Measurements from ENCODE around the gene ADD2. TPM values are rescaled to one million over a fixed set of nuclear protein-coding genes. Genes with fewer than 3 reads are reported as not detected.
"Not testable (repeated sequence)": the region's sequence is repeated elsewhere in the genome, so short reads cannot be mapped to it uniquely, and the experiment has no call there.

Gene ADD2
- total and polyA plus RNA-seq, 3 donors from 2014 or later: 5.1 to 6.1 (median 5.8) TPM

DNA sequence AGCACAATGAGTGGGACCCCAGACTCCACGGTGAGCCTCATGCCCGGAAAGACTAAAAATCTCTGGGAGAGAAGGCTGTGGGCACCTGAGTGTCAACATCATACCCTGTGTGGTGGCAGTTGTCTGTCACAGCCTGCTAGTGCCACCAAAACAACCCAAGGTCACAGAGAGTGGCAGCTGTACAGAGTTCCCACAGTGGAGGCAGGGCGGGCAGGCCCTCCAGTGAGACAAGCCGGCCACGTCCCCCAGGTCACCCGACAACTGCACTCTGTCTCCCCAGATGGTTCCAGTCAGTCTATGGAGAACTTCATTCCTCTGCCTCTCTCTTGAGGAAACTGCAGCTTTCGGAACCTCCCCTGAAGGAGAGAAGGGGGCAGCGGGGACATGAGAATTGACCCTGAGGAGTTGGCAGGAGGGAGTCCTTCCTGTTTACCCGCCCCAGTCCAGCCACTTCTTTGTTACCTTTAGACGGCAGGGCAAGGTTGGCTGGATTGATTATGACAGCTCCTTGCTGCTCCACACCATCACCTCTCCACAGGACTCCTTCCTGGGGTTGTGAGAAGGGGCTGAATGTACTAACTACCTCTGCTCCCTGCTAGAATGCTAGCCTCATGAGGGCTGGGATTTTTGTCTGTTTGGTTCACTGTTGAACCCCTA is 33.7 kb upstream of the ADD2 start:
- intact Hi-C loops (cut with DNase I; ENCODE audit: low total_unique reads): no loop called here
- 69 to 75% methylated on average over 7 to 10 of the region's 10 CpGs for WGBS, 2 donors

GRCh38 chr2:70799706-70800105 is 31.7 kb upstream of the ADD2 start:
- TF ChIP-seq, protein P1, sequence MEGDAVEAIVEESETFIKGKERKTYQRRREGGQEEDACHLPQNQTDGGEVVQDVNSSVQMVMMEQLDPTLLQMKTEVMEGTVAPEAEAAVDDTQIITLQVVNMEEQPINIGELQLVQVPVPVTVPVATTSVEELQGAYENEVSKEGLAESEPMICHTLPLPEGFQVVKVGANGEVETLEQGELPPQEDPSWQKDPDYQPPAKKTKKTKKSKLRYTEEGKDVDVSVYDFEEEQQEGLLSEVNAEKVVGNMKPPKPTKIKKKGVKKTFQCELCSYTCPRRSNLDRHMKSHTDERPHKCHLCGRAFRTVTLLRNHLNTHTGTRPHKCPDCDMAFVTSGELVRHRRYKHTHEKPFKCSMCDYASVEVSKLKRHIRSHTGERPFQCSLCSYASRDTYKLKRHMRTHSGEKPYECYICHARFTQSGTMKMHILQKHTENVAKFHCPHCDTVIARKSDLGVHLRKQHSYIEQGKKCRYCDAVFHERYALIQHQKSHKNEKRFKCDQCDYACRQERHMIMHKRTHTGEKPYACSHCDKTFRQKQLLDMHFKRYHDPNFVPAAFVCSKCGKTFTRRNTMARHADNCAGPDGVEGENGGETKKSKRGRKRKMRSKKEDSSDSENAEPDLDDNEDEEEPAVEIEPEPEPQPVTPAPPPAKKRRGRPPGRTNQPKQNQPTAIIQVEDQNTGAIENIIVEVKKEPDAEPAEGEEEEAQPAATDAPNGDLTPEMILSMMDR (IDR thresholded peaks at IDR 0.05): no peak
- no peak for TF ChIP-seq POLR2A (IDR thresholded peaks at IDR 0.05)
- no peak for DNase-seq
- Histone ChIP-seq H3K4me3 (no peak overlapping the region), H3K4me1 (no peaks in the 10 kb centered on the region), H3K27ac (no peak overlapping the region), H3K9me3 (no peaks in the 10 kb centered on the region), H3K36me3 (ENCODE audit: low read depth, missing control alignments) (no peaks in the 10 kb centered on the region), H3K27me3 (no peaks in the 10 kb centered on the region)
- WGBS, 2 donors: 86 to 90% methylated on average over 2 of the region's 2 CpGs
- intact Hi-C loops (cut with DNase I; ENCODE audit: low total_unique reads): no loop called here

More for the DNA sequence above, 33.7 kb upstream of the ADD2 start:
- DNase-seq: no peak
- Histone ChIP-seq H3K4me1 (no peaks in the 10 kb centered on the region), H3K36me3 (ENCODE audit: low read depth, missing control alignments) (no peaks in the 10 kb centered on the region), H3K9me3 (no peaks in the 10 kb centered on the region), H3K4me3 (no peak overlapping the region), H3K27ac (no peak overlapping the region), H3K27me3 (no peaks in the 10 kb centered on the region)
- TF ChIP-seq POLR2A (IDR thresholded peaks at IDR 0.05): no peak
- TF ChIP-seq, protein P1 (IDR thresholded peaks at IDR 0.05): no peak

- H3K4me3 ChIP-seq; H3K4me1 ChIP-seq; DNase-seq; H3K27me3 ChIP-seq; H3K36me3 ChIP-seq (ENCODE audit: low read depth, missing control alignments); intact Hi-C loops (cut with DNase I; ENCODE audit: low total_unique reads); H3K9me3 ChIP-seq; H3K27ac ChIP-seq: not testable (repeated sequence)
- 91 to 95% methylated on average over 3 of the region's 3 CpGs for whole genome bisulfite sequencing, 2 donors
Observed at GRCh38 chr2:70797996-70798395, 30.0 kb upstream of the ADD2 start.

GRCh38 chr2:70797506-70797905 is 29.5 kb upstream of the ADD2 start:
- no peak for DNase-seq
- no peak for TF ChIP-seq POLR2A (IDR thresholded peaks at IDR 0.05)
- TF ChIP-seq, protein P1 (IDR thresholded peaks at IDR 0.05): no peak

DNA sequence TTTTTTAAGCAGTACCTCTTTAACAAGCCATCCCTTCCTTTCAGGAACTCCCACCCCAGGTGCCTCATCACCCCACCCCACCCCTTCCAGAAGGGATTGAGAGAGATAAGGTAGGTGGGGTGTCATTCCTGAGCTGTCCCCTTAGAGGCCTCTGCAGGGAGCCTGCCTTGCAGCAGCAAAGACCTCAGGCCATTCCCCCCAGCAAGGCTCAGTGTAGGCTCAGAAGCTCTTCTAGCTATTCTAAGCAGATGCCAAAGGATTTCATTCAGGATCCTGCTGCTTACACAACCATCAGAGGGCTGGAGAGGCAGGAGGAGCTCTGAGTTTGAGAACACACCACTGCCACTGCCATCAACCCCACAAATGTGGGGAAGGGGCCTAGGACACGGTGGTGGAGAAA is 28.3 kb upstream of the ADD2 start:
- Histone ChIP-seq H3K27me3 (no peaks in the 10 kb centered on the region), H3K27ac (no peak overlapping the region), H3K4me1 (no peaks in the 10 kb centered on the region), H3K4me3 (no peak overlapping the region), H3K9me3 (no peaks in the 10 kb centered on the region), H3K36me3 (ENCODE audit: low read depth, missing control alignments) (no peaks in the 10 kb centered on the region)
- 83 to 96% methylated on average over 1 of the region's 1 CpG for WGBS, 2 donors
- intact Hi-C loops (cut with DNase I; ENCODE audit: low total_unique reads): no loop called here
- no peak for DNase-seq
- TF ChIP-seq POLR2A (IDR thresholded peaks at IDR 0.05): no peak
- TF ChIP-seq, protein P1 (IDR thresholded peaks at IDR 0.05): no peak

More at GRCh38 chr2:70797506-70797905, 29.5 kb upstream of the ADD2 start:
- WGBS, 2 donors: 56 to 65% methylated on average over 2 of the region's 2 CpGs
- Histone ChIP-seq H3K27ac (no peak overlapping the region), H3K27me3 (no peaks in the 10 kb centered on the region), H3K4me1 (no peaks in the 10 kb centered on the region), H3K9me3 (no peaks in the 10 kb centered on the region), H3K36me3 (ENCODE audit: low read depth, missing control alignments) (no peaks in the 10 kb centered on the region), H3K4me3 (no peak overlapping the region)
- intact Hi-C loops (cut with DNase I; ENCODE audit: low total_unique reads): no loop called here
